Gastroesophageal sphincter (tissue), 3 donors: Measurements from ENCODE around the gene KITLG.

Experiments used
- CTCF ChIP-seq, 4 experiments: fragments of 200-600 bp in 2 of 4; fragments of 450-650 bp in 2 of 4; sonication (generic) in 1 of 4; IDR thresholded peaks; one replicate each; pipeline ENCODE4 v1.5.1; 2017 to 2019; ENCODE audit warnings: antibody characterized with exemption in 4 of 4, mild to moderate bottlenecking in 2 of 4, moderate library complexity in 2 of 4
- EP300 ChIP-seq: sonication (generic); formaldehyde crosslinking; IDR thresholded peaks from one replicate; pipeline ENCODE4 v1.6.1; 2017; ENCODE audit warnings: antibody characterized with exemption, mild to moderate bottlenecking
- POLR2A ChIP-seq, 2 donors: fragments of 450-650 bp; IDR thresholded peaks; one replicate each; pipeline ENCODE4 v1.6.1; 2017; ENCODE audit warnings: antibody characterized with exemption in 2 of 2, mild to moderate bottlenecking in 2 of 2, moderate library complexity in 1 of 2

DNA sequence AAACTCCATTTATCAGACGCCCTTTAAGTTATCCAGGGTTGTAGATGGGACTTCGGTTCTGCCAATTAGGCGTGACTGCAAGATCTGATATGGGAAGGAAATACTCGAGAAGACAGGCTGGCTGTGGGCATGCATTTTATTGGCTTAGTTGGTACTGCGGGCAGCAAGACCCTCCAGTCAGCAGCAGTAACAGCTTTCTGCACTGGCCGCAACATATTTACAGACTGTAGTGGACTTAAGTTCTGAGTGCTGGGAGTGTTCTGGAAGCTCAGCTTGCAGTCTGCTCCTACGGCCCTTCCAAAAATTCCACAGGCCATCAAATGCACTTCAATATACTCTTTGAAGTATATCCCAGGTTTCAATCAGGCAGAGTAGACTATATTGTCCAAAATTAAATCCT lies 21.1 kb downstream of the KITLG start:
- TF ChIP-seq CTCF (IDR thresholded peaks at IDR 0.05) (no peak), EP300 (no peak), POLR2A (IDR thresholded peaks at IDR 0.05) (no peak)
